Measurements from ENCODE around the gene NOS1AP. TPM values are rescaled to one million over a fixed set of nuclear protein-coding genes. Genes with fewer than 3 reads are reported as not detected.

Gene NOS1AP
- total and polyA plus RNA-seq, 8 donors: 0.25 to 13.8 (median 6.2) TPM

GRCh38 chr1:162023181-162023546, 46.3 kb upstream of the NOS1AP start:
- Histone ChIP-seq H3K36me3 (no peaks in the 10 kb centered on the region), H3K9me3 (no peaks in the 10 kb centered on the region), H3K4me3 (peak overlapping the region; percentile 51 to 64 (median 60)), H3K27me3 (peaks cover 0 to 52% (median 14%) of the 10 kb centered on the region in 3 donors), H3K27ac (peak overlapping the region in 4 of 5 donors; percentile 7 to 65 (median 26)), H3K4me1 (peaks cover 5 to 42% (median 20%) of the 10 kb centered on the region in 4 donors)
- intact Hi-C loops (cut with DNase I; ENCODE audit: low total_unique reads): no loop called here
- TF ChIP-seq EP300 (IDR thresholded peaks at IDR 0.05): no peak
- TF ChIP-seq POLR2AphosphoS5 (IDR thresholded peaks at IDR 0.05): no peak
- no peak for TF ChIP-seq CTCF (IDR thresholded peaks at IDR 0.05)
- TF ChIP-seq POLR2A (IDR thresholded peaks at IDR 0.05): no peak
- WGBS, 5 donors: 33 to 40% (median 33%) methylated on average over 15 to 20 of the region's 20 CpGs
- no peak for DNase-seq

DNA sequence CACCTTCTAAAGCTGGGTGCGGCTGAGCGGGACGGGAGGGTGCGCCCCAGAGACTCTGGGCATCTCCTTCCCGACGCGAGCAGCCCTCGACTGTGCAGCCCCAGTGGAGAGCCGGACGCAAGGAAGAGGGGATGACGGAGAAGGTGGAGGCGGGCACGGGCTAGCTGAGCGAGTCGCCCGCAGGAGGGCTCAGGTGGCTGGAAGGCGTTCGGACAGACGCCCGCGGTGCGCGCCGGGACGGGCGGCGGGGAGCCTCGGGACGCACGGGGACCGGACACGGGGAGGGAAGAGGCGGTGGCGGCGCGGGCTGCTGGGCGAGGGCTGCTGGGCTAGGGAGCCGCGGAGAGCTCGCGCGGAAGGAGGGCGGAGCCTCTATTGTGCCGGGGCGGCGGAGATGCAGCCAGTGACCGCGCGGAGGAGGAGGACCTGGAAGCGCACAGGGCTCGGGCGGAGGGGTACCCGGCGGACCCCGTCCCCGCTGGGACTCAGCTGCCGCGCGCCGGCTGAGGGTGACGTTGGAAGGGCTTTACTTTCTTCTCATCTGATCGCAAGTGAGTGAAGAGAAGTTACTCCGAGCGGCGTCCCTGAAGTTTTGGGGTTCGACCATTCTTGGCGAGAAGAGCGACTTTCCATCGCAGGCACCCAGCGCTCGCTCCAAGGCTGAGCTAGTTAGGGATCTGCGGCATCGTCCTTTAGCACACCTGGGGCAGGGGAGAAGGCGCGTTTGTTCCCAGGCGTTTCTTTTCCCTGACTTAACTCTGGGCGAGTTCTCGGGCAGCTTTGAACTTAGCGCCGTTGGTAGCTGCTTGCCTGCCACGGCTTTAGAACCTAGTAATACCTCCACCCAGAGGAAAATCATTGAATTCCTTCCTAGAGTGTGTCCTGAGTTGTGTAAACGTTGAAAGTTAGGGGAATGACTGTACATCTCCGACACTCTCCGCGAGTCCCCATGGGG, 45.7 kb upstream of the NOS1AP start, which contains the start of gene OLFML2B:
TSS of gene OLFML2B (minus strand) at position 323 of the 955 bp plus-strand sequence. CDS start 439 bp downstream, outside the sequence.
- H3K4me3 ChIP-seq: peak within 1 kb of the TSS; percentile 51 to 64 (median 60)
- H3K4me1 ChIP-seq: peaks cover 5 to 40% (median 19%) of the 10 kb centered on the region in 4 donors
- peak; percentile 66 to 88 for DNase-seq
- peak within 1 kb of the TSS in 4 of 5 donors; percentile 7 to 65 (median 26) for H3K27ac ChIP-seq
- WGBS, 5 donors: 1% methylated on average over 38 to 85 of the region's 85 CpGs
- no peaks in the 10 kb centered on the region for H3K36me3 ChIP-seq
- no peak for TF ChIP-seq CTCF (IDR thresholded peaks at IDR 0.05)
- TF ChIP-seq POLR2A (IDR thresholded peaks at IDR 0.05): no peak
- no peak for TF ChIP-seq POLR2AphosphoS5 (IDR thresholded peaks at IDR 0.05)
- no peak for TF ChIP-seq EP300 (IDR thresholded peaks at IDR 0.05)
- intact Hi-C loops (cut with DNase I; ENCODE audit: low total_unique reads): no loop called here
- peaks cover 0 to 52% (median 14%) of the 10 kb centered on the region in 3 donors for H3K27me3 ChIP-seq
- H3K9me3 ChIP-seq: no peaks in the 10 kb centered on the region

- Histone ChIP-seq H3K36me3 (no peaks in the 10 kb centered on the region), H3K27me3 (peaks cover 0 to 57% (median 14%) of the 10 kb centered on the region in 3 donors), H3K4me1 (peaks cover 5 to 27% (median 17%) of the 10 kb centered on the region in 4 donors), H3K27ac (no peak overlapping the region), H3K4me3 (no peak overlapping the region), H3K9me3 (no peaks in the 10 kb centered on the region)
- no peak for TF ChIP-seq EP300 (IDR thresholded peaks at IDR 0.05)
- TF ChIP-seq CTCF (IDR thresholded peaks at IDR 0.05): no peak
- no peak for TF ChIP-seq POLR2AphosphoS5 (IDR thresholded peaks at IDR 0.05)
- no peak for TF ChIP-seq POLR2A (IDR thresholded peaks at IDR 0.05)
- WGBS, 5 donors: 89 to 97% (median 92%) methylated on average over 2 of the region's 2 CpGs
- no peak for DNase-seq
- intact Hi-C loops (cut with DNase I; ENCODE audit: low total_unique reads): no loop called here
Measured at GRCh38 chr1:162025541-162025940, 44.0 kb upstream of the NOS1AP start.

- Histone ChIP-seq H3K9me3 (no peaks in the 10 kb centered on the region), H3K27me3 (peaks cover 0 to 57% (median 14%) of the 10 kb centered on the region in 3 donors), H3K4me1 (peaks cover 5 to 20% (median 17%) of the 10 kb centered on the region in 4 donors), H3K36me3 (no peaks in the 10 kb centered on the region), H3K4me3 (no peak overlapping the region), H3K27ac (no peak overlapping the region)
- WGBS, 5 donors: 69 to 93% (median 85%) methylated on average over 2 of the region's 2 CpGs
- intact Hi-C loops (cut with DNase I; ENCODE audit: low total_unique reads): no loop called here
- TF ChIP-seq POLR2A (IDR thresholded peaks at IDR 0.05) (no peak), POLR2AphosphoS5 (IDR thresholded peaks at IDR 0.05) (no peak), CTCF (IDR thresholded peaks at IDR 0.05) (no peak), EP300 (IDR thresholded peaks at IDR 0.05) (no peak)
- no peak for DNase-seq
Measured at GRCh38 chr1:162026881-162027280, 42.6 kb upstream of the NOS1AP start.

Measured in stomach (tissue), 9 donors.